ENCODE results near the gene TRPM2. TPM values are rescaled to one million over a fixed set of nuclear protein-coding genes. Genes with fewer than 3 reads are reported as not detected.
A peak's percentile ranks its signal among the peaks of the same experiment; 100 is the strongest.

TRPM2 gene
- total and polyA plus RNA-seq, 2 experiments from 2014 or later = not detected

GRCh38 chr21:44332965-44333364 is 20.5 kb upstream of the TRPM2 start:
- Histone ChIP-seq H3K4me1 (ENCODE audit: low read depth) (peaks cover 3% of the 10 kb centered on the region), H3K27ac (no peak overlapping the region), H3K36me3 (no peaks in the 10 kb centered on the region), H3K9me3 (ENCODE audit: low read depth) (no peaks in the 10 kb centered on the region), H3K4me3 (no peak overlapping the region), H3K27me3 (no peaks in the 10 kb centered on the region)
- TF ChIP-seq, protein P1, sequence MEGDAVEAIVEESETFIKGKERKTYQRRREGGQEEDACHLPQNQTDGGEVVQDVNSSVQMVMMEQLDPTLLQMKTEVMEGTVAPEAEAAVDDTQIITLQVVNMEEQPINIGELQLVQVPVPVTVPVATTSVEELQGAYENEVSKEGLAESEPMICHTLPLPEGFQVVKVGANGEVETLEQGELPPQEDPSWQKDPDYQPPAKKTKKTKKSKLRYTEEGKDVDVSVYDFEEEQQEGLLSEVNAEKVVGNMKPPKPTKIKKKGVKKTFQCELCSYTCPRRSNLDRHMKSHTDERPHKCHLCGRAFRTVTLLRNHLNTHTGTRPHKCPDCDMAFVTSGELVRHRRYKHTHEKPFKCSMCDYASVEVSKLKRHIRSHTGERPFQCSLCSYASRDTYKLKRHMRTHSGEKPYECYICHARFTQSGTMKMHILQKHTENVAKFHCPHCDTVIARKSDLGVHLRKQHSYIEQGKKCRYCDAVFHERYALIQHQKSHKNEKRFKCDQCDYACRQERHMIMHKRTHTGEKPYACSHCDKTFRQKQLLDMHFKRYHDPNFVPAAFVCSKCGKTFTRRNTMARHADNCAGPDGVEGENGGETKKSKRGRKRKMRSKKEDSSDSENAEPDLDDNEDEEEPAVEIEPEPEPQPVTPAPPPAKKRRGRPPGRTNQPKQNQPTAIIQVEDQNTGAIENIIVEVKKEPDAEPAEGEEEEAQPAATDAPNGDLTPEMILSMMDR (IDR thresholded peaks at IDR 0.05; ENCODE audit: low read depth, low read length) = no peak
- DNase-seq (ENCODE audit: low read depth in 1 of 2, low spot score in 1 of 2) = no peak

- Histone ChIP-seq H3K4me3 (no peak overlapping the region), H3K36me3 (no peaks in the 10 kb centered on the region), H3K27me3 (no peaks in the 10 kb centered on the region), H3K4me1 (ENCODE audit: low read depth) (peaks cover 4% of the 10 kb centered on the region), H3K27ac (no peak overlapping the region), H3K9me3 (ENCODE audit: low read depth) (no peaks in the 10 kb centered on the region)
- DNase-seq (ENCODE audit: low read depth in 1 of 2, low spot score in 1 of 2) = no peak
- TF ChIP-seq, protein P1 (IDR thresholded peaks at IDR 0.05; ENCODE audit: low read depth, low read length) = no peak
These were observed 19.7 kb upstream of the TRPM2 start for GRCh38 chr21:44333509-44334328.

- no peaks in the 10 kb centered on the region for H3K9me3 ChIP-seq (ENCODE audit: low read depth)
These were observed 18.9 kb upstream of the TRPM2 start for GRCh38 chr21:44334329-44335030.

GRCh38 chr21:44335266-44336059 is 18.0 kb upstream of the TRPM2 start:
- no peak overlapping the region for H3K27ac ChIP-seq
- no peak for DNase-seq (ENCODE audit: low read depth in 1 of 2, low spot score in 1 of 2)
- peaks cover 4% of the 10 kb centered on the region for H3K4me1 ChIP-seq (ENCODE audit: low read depth)
- H3K4me3 ChIP-seq = no peak overlapping the region
- H3K27me3 ChIP-seq = no peaks in the 10 kb centered on the region
- no peaks in the 10 kb centered on the region for H3K9me3 ChIP-seq (ENCODE audit: low read depth)
- H3K36me3 ChIP-seq = no peaks in the 10 kb centered on the region
- TF ChIP-seq, protein P1 (IDR thresholded peaks at IDR 0.05; ENCODE audit: low read depth, low read length) = no peak

More at GRCh38 chr21:44334329-44335030, 18.9 kb upstream of the TRPM2 start:
- no peak overlapping the region for H3K27ac ChIP-seq
- DNase-seq (ENCODE audit: low read depth in 1 of 2, low spot score in 1 of 2) = no peak
- no peaks in the 10 kb centered on the region for H3K36me3 ChIP-seq
- TF ChIP-seq, protein P1 (IDR thresholded peaks at IDR 0.05; ENCODE audit: low read depth, low read length) = no peak
- H3K27me3 ChIP-seq = no peaks in the 10 kb centered on the region
- H3K4me3 ChIP-seq = no peak overlapping the region
- peaks cover 4% of the 10 kb centered on the region for H3K4me1 ChIP-seq (ENCODE audit: low read depth)

- Histone ChIP-seq H3K9me3 (ENCODE audit: low read depth) (no peaks in the 10 kb centered on the region), H3K27ac (no peak overlapping the region), H3K36me3 (no peaks in the 10 kb centered on the region), H3K4me1 (ENCODE audit: low read depth) (peaks cover 4% of the 10 kb centered on the region), H3K4me3 (no peak overlapping the region), H3K27me3 (no peaks in the 10 kb centered on the region)
- peak in 1 of 2 donors; percentile 17 for DNase-seq (ENCODE audit: low read depth in 1 of 2, low spot score in 1 of 2)
- TF ChIP-seq, protein P1 (IDR thresholded peaks at IDR 0.05; ENCODE audit: low read depth, low read length) = no peak
These were observed 16.0 kb upstream of the TRPM2 start for GRCh38 chr21:44337449-44337848.
